Mucosa of descending colon (tissue), 3 donors: Measurements from ENCODE around the gene CBFB. TPM values are rescaled to one million over a fixed set of nuclear protein-coding genes. Genes with fewer than 3 reads are reported as not detected.

Experiments
- ATAC-seq: fragments of 200-7000 bp; cut with Tn5 transposase; one replicate; pipeline ENCODE4 v1.9.1; 2020; ENCODE audit warnings: mild to moderate bottlenecking, moderate library complexity
- DNase-seq, 3 donors: peaks; one replicate each; pipeline ENCODE4 v3.0.0-alpha.2; 2020
- H3K36me3 ChIP-seq: fragments of 200-600 bp; one replicate; pipeline ENCODE4 v1.8.0; 2021; ENCODE audit warnings: low read depth, mild to moderate bottlenecking
- H3K4me1 ChIP-seq: fragments of 200-600 bp; one replicate; pipeline ENCODE4 v1.8.0; 2021; ENCODE audit warnings: low read depth, mild to moderate bottlenecking
- H3K4me3 ChIP-seq: fragments of 200-600 bp; one replicate; pipeline ENCODE4 v1.8.0; 2021; ENCODE audit warnings: mild to moderate bottlenecking
- H3K9me3 ChIP-seq: fragments of 200-600 bp; one replicate; pipeline ENCODE4 v1.8.0; 2021; ENCODE audit warnings: mild to moderate bottlenecking
- intact Hi-C, 2 donors: fragments of 100-400 bp; cut with DNase I in 1 of 2; cut with micrococcal nuclease in 1 of 2; formaldehyde crosslinking; loops; one replicate each; pipeline versions ENCODE4 v1.11.0 to v1.11.1; 2022; cut with DNase I, micrococcal nuclease
- total RNA-seq, 3 donors: library from RNA; stranded (reverse); fragmentation: NEBNext Ultra II Directional in 2 of 3; extraction: Animal tissue kit (Norgen Biotek cat#: 25700) in 2 of 3; gene quantifications; one replicate each; pipeline versions ENCODE4 v1.2.1 to v1.2.4, GENCODE V29; 2021 to 2023
- TF ChIP-seq, protein P1 (sequence below): fragments of 200-600 bp; IDR thresholded peaks from one replicate; pipeline ENCODE4 v1.8.0; 2022; ENCODE audit warnings: antibody characterized with exemption, mild to moderate bottlenecking
- donor health status: DM: no; HTN: no; CAD: no; lungs with moderate emphysema.
- donor health status: DM: no; HTN: no; CAD: no.
- donor health status: DM: no; HTN: yes; CAD: no.

The CBFB gene
- total RNA-seq, 3 donors from 2014 or later: 26.3 to 35.5 (median 26.8) TPM

DNA sequence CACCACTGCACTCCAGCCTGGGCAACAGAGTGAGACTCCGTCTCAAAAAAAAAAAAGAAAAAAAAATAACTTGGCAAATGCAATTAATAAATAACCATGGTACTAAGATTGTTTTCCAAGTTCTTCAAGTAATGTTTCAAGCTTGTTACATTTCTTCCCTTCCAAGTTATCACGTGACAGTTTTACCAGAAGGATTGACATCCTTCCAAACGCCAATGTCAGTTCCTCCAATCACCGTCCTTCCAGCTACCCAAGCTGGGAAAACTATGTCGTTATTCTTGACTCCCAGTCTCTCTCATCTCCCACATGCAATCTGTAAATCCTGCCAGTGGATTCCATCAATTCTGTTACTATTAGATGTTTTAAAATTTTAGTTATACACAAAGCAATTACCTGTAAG lies 76.9 kb downstream of the CBFB start:
- no peak for ATAC-seq
- DNase-seq: no peak
- H3K4me1 ChIP-seq: peaks cover 20% of the 10 kb centered on the region
- H3K4me3 ChIP-seq: no peak overlapping the region
- no peaks in the 10 kb centered on the region for H3K9me3 ChIP-seq
- intact Hi-C loops: no loop called here
- no peaks in the 10 kb centered on the region for H3K36me3 ChIP-seq
- TF ChIP-seq, protein P1, sequence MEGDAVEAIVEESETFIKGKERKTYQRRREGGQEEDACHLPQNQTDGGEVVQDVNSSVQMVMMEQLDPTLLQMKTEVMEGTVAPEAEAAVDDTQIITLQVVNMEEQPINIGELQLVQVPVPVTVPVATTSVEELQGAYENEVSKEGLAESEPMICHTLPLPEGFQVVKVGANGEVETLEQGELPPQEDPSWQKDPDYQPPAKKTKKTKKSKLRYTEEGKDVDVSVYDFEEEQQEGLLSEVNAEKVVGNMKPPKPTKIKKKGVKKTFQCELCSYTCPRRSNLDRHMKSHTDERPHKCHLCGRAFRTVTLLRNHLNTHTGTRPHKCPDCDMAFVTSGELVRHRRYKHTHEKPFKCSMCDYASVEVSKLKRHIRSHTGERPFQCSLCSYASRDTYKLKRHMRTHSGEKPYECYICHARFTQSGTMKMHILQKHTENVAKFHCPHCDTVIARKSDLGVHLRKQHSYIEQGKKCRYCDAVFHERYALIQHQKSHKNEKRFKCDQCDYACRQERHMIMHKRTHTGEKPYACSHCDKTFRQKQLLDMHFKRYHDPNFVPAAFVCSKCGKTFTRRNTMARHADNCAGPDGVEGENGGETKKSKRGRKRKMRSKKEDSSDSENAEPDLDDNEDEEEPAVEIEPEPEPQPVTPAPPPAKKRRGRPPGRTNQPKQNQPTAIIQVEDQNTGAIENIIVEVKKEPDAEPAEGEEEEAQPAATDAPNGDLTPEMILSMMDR: no peak

DNA sequence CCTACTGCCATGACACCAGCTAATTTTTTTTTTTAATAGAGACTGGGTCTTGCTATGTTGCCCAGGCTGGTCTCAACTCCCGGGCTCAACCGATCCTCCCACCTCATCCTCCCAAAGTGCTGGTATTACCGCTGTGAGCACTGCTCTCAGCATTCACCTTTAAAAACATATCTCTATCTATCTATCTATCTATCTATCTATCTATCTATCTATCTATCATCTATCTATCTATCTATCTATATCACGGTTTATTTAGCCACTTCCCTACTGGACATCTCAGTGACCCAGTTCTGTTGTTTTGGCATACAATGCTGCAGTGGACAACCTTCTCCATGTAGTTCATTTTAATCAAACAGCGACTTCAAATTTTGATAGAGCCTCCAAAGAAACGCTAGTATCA lies 79.5 kb downstream of the CBFB start:
- Histone ChIP-seq H3K4me1 (peaks cover 29% of the 10 kb centered on the region), H3K4me3 (no peak overlapping the region), H3K9me3 (no peaks in the 10 kb centered on the region), H3K36me3 (no peaks in the 10 kb centered on the region)
- DNase-seq: no peak
- TF ChIP-seq, protein P1: no peak
- intact Hi-C loops: no loop called here
- ATAC-seq: no peak

DNA sequence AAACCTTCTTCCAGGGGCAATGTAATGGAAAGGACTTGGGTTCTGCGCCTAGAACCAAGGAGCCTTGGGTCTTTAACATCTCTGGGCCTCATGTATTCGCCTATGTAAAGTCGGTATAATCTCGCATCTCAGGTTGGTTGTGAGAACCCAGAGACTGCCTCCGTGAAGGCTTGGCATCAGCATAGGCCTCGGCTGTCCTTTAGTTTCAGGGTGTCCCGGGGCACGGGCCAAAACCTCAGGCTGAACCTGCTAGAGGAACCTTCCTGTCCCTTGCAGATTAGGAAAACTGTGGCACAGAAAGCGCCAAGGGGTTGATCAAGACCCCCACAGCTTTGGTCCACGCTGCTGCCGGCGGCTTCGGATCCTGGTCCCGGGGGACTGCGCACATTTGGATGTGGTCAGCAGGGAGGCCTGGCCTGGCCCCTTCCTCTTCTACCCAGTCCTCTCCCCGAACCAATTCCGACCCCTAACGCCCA lies 80.0 kb downstream of the CBFB start:
- intact Hi-C loops: no loop called here
- no peak overlapping the region for H3K4me3 ChIP-seq
- no peaks in the 10 kb centered on the region for H3K9me3 ChIP-seq
- peak in 1 of 3 donors; percentile 11 for DNase-seq
- no peak for ATAC-seq
- H3K36me3 ChIP-seq: no peaks in the 10 kb centered on the region
- peaks cover 29% of the 10 kb centered on the region for H3K4me1 ChIP-seq
- TF ChIP-seq, protein P1: no peak

DNA sequence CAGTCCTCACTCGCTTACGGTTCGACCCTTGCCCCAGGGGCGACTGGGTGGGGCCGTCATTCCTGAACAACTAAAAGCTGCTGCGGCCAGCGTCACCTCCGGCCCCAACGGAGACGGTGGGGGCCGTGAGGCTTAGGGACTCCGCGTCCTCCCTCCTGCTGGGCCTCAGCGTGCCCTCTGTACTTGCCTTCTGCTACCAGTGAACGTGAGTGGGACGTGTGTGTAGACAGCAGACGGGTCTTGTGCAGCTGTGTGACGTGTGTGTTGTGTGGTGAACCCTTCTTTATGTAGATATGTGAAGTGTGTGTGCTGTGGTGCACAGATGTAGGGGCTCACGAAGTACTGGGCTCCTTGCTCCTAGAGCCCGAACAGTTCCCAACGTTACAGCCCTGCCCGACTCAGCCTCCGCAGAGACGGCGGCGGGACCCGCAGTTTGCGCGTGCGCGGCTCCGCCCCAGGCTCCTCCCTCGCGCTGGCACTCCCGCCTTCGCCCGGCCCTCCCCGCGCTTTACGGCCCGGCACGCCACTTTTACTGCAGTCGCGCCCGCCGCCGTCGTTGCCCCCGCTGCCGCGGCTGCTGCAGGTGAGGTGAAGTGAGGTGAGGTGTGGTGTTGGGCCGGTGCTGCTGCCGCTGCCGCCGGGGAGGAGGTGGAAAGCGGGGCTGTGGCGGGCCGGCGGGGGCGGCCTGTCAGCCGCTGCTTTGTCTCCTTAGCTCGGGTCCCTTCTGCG lies 80.6 kb downstream of the CBFB start, which contains the start of gene PHAF1:
Gene PHAF1 (plus strand): TSS at position 535 of the 729 bp plus-strand sequence. CDS start 235 bp downstream, outside the sequence.
- intact Hi-C loops: no loop called here
- peaks cover 26% of the 10 kb centered on the region for H3K4me1 ChIP-seq
- DNase-seq (peak; percentile 95 to 99 (median 96)), ATAC-seq (peak; percentile 96)
- H3K36me3 ChIP-seq: no peaks in the 10 kb centered on the region
- no peaks in the 10 kb centered on the region for H3K9me3 ChIP-seq
- peak within 1 kb of the TSS; percentile 73 for H3K4me3 ChIP-seq
- TF ChIP-seq, protein P1: no peak

DNA sequence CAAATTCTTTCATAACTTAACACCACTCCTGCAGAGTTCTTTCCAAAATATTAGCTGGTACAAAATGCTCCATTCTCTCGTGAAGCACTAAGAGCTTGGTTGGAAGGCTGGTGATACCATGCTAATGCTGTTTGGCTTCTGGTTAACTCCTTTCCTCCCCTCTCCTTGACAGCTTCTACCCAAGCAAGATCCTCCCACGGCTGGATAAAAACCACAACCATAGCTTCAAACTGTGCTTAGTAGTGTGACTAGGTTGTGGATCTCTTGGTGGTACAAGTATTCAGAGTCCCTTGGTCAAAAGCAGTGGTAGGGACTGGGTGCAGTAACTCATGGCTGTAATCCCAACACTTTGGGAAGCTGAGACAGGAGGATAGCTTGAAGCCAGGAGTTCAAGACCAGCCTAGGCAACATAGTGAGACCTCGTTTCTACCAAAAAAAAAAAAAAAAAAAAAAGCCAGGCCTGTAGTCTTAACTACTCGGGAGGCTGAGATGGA lies 83.0 kb downstream of the CBFB start:
- Histone ChIP-seq H3K36me3 (no peaks in the 10 kb centered on the region), H3K4me1 (peaks cover 15% of the 10 kb centered on the region), H3K9me3 (no peaks in the 10 kb centered on the region), H3K4me3 (no peak overlapping the region)
- ATAC-seq (no peak), DNase-seq (no peak)
- intact Hi-C loops: no loop called here
- TF ChIP-seq, protein P1: no peak
